Tibial nerve (tissue), 4 donors: ENCODE data around the gene C5orf15. TPM values are rescaled to one million over a fixed set of nuclear protein-coding genes. Genes with fewer than 3 reads are reported as not detected.

Source experiments
- DNase-seq, 2 donors: peaks; one replicate each; pipeline ENCODE4 v3.0.0-alpha.2; 2019; ENCODE audit warnings: low spot score in 2 of 2
- H3K27ac ChIP-seq, 4 donors: fragments of 200-600 bp; sonication (generic) in 3 of 4; one replicate each; pipeline ENCODE4 v1.5.1; 2017 to 2019; ENCODE audit warnings: mild to moderate bottlenecking in 1 of 4
- H3K27me3 ChIP-seq, 2 donors: fragments of 200-600 bp; sonication (generic) in 1 of 2; one replicate each; pipeline versions ENCODE4 v1.5.1 to v1.6.0; 2017 to 2019
- H3K36me3 ChIP-seq, 3 donors: fragments of 200-600 bp; sonication (generic); one replicate each; pipeline ENCODE4 v1.5.1; 2018 to 2019
- H3K4me1 ChIP-seq, 4 donors: fragments of 200-600 bp; sonication (generic) in 3 of 4; one replicate each; pipeline ENCODE4 v1.5.1; 2017 to 2019
- H3K4me3 ChIP-seq, 4 donors: fragments of 200-600 bp; sonication (generic) in 3 of 4; one replicate each; pipeline ENCODE4 v1.5.1; 2017 to 2019; ENCODE audit warnings: mild to moderate bottlenecking in 1 of 4, moderate library complexity in 1 of 4
- H3K9me3 ChIP-seq, 4 donors: fragments of 200-600 bp; sonication (generic) in 3 of 4; one replicate each; pipeline ENCODE4 v1.5.1; 2017 to 2019
- EP300 ChIP-seq, 2 donors: sonication (generic); formaldehyde crosslinking; IDR thresholded peaks; one replicate each; pipeline ENCODE4 v1.6.1; 2017; ENCODE audit warnings: antibody characterized with exemption in 2 of 2, mild to moderate bottlenecking in 1 of 2
- POLR2A ChIP-seq, 2 donors: fragments of 450-650 bp; IDR thresholded peaks; one replicate each; pipeline ENCODE4 v1.6.1; 2017; ENCODE audit warnings: antibody characterized with exemption in 2 of 2, mild to moderate bottlenecking in 2 of 2, moderate library complexity in 2 of 2
- WGBS, 2 donors: methylation state at CpG; one replicate each; pipeline ENCODE4 v1.1.5; 2018; 5-methylcytosine and 5-hydroxymethylcytosine counted together
- total RNA-seq, 4 donors: library from RNA; depleted of rRNA; stranded (reverse); fragments of >200 nt; gene quantifications; one replicate each; pipeline ENCODE4 v1.1.0, GENCODE V29; 2016
- TF ChIP-seq, protein P1 (sequence below), 5 experiments: fragments of 200-600 bp in 3 of 5; fragments of 450-650 bp in 2 of 5; sonication (generic) in 3 of 5; IDR thresholded peaks; one replicate each; pipeline ENCODE4 v1.5.1; 2016 to 2019; ENCODE audit warnings: antibody characterized with exemption in 5 of 5, mild to moderate bottlenecking in 3 of 5, moderate library complexity in 2 of 5

Gene C5orf15
- total RNA-seq, 4 donors from 2014 or later, result 27.6 to 34.3 (median 32.9) TPM

DNA sequence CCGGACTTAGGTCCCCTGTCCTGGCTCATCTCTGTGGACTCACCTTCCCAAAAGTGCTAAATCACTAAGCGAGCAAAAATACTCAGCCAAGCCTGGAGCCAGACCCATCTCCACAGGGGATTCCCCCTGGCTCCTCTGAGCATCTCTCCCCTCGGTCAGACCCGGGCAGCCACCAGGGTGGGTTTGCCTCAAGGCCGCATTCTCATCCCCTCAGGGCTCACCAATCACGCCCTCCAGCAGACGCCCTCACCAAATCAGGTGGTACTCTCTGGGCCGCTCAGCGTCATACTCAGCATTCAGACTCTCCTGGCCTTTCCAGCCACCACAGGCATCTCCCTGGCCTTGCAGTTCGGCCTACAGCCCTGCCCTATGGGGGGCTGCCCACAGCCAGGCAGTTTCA, 49.7 kb downstream of the C5orf15 start:
- Histone ChIP-seq H3K27me3 (no peaks in the 10 kb centered on the region), H3K9me3 (no peaks in the 10 kb centered on the region), H3K4me3 (no peak overlapping the region), H3K4me1 (no peaks in the 10 kb centered on the region), H3K36me3 (no peaks in the 10 kb centered on the region), H3K27ac (no peak overlapping the region)
- TF ChIP-seq, protein P1, sequence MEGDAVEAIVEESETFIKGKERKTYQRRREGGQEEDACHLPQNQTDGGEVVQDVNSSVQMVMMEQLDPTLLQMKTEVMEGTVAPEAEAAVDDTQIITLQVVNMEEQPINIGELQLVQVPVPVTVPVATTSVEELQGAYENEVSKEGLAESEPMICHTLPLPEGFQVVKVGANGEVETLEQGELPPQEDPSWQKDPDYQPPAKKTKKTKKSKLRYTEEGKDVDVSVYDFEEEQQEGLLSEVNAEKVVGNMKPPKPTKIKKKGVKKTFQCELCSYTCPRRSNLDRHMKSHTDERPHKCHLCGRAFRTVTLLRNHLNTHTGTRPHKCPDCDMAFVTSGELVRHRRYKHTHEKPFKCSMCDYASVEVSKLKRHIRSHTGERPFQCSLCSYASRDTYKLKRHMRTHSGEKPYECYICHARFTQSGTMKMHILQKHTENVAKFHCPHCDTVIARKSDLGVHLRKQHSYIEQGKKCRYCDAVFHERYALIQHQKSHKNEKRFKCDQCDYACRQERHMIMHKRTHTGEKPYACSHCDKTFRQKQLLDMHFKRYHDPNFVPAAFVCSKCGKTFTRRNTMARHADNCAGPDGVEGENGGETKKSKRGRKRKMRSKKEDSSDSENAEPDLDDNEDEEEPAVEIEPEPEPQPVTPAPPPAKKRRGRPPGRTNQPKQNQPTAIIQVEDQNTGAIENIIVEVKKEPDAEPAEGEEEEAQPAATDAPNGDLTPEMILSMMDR (IDR thresholded peaks at IDR 0.05), result no peak
- no peak for TF ChIP-seq POLR2A (IDR thresholded peaks at IDR 0.05)
- TF ChIP-seq EP300 (IDR thresholded peaks at IDR 0.05), result no peak
- WGBS, 2 donors, result 90 to 92% methylated on average over 10 of the region's 10 CpGs
- no peak for DNase-seq

DNA sequence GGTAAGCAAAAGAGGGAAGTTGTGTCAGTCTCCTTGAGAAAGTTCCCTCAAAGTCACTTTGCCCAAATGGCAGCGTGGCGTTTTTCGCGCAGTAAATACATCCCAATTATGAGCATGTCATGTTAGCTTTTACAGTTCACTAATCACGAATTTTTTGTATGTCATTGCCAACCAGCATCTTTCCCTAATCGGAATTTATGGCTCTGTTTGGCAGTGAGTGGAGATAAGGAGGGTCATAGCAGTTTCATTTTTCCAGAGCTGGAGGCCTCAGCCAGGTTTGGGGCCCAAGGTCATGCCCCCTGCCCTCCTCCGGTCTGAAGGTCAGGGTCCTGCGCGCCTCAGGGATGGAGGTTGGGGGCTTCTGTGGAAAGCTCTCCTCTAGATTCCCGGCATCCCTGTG, 50.1 kb downstream of the C5orf15 start:
- Histone ChIP-seq H3K27ac (no peak overlapping the region), H3K9me3 (no peaks in the 10 kb centered on the region), H3K27me3 (no peaks in the 10 kb centered on the region), H3K4me3 (no peak overlapping the region), H3K36me3 (no peaks in the 10 kb centered on the region), H3K4me1 (no peaks in the 10 kb centered on the region)
- WGBS, 2 donors, result 89 to 94% methylated on average over 10 of the region's 10 CpGs
- TF ChIP-seq EP300 (IDR thresholded peaks at IDR 0.05) (no peak), POLR2A (IDR thresholded peaks at IDR 0.05) (no peak)
- TF ChIP-seq, protein P1 (IDR thresholded peaks at IDR 0.05), result no peak
- no peak for DNase-seq

DNA sequence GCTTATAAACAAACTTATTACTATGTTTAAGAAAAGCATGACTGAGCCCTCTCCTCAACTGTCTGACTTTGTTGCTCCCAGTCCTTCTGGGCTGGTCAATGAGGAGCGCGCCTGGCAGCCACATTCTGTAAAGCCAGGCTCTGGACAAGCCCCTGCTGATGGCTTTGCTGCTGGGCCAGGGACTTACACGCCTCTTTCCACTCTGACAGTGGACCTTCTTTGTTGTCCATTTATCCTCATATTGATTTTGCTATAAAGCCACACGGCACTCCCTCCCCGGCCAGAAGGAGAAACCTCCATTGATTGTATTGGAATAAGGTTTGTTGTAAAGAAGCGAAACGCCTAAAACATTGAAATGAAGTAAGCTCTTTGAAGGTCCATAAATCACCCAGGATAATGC, 50.6 kb downstream of the C5orf15 start:
- no peaks in the 10 kb centered on the region for H3K36me3 ChIP-seq
- WGBS, 2 donors, result 82 to 87% methylated on average over 7 of the region's 7 CpGs
- H3K4me3 ChIP-seq, result no peak overlapping the region
- H3K9me3 ChIP-seq, result no peaks in the 10 kb centered on the region
- DNase-seq, result no peak
- no peak overlapping the region for H3K27ac ChIP-seq
- H3K27me3 ChIP-seq, result no peaks in the 10 kb centered on the region
- TF ChIP-seq, protein P1 (IDR thresholded peaks at IDR 0.05), result no peak
- no peak for TF ChIP-seq POLR2A (IDR thresholded peaks at IDR 0.05)
- no peak for TF ChIP-seq EP300 (IDR thresholded peaks at IDR 0.05)
- H3K4me1 ChIP-seq, result no peaks in the 10 kb centered on the region

DNA sequence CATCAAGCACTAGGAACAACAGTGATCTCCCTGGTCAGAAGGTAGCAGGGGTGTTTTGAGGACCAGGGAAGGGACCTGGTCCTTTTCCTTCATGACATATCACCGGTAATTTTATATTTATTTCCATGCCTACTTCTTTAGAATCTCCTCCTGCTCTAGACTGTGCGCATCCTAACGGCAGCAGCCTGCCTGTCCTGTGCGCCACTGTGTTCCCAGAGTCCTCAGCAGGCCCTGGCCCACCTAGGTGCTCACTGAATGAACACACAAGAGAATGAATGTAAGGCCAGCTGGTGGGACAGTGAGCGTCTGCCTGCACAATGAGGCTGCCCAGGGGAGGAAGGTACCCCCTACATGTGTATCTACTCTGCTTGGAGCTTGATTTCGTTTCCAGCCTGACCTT, 51.5 kb downstream of the C5orf15 start:
- H3K9me3 ChIP-seq, result no peaks in the 10 kb centered on the region
- no peaks in the 10 kb centered on the region for H3K27me3 ChIP-seq
- 82 to 91% methylated on average over 5 to 6 of the region's 6 CpGs for WGBS, 2 donors

DNA sequence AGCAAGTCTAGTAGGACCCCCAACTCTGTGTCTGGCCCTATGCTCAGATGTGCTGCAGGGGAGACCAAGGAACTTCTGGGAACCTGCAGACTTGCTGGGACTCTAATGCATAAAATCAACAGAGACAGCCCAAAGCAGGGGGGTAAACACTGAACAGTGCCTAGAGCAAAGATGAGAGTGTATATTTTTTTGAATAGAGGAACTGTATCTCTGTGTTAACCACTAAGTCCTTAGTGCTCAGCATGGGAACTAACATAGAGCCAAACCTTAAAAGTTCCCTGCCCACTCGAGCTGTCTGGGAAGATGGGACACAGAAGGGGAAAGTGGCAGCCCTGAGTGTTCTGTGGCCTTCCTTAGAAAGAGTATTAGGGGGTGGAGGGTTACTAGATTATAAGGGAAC, 51.9 kb downstream of the C5orf15 start:
- Histone ChIP-seq H3K27ac (no peak overlapping the region), H3K4me1 (no peaks in the 10 kb centered on the region), H3K4me3 (no peak overlapping the region), H3K36me3 (no peaks in the 10 kb centered on the region), H3K9me3 (no peaks in the 10 kb centered on the region), H3K27me3 (no peaks in the 10 kb centered on the region)
- no peak for DNase-seq
- TF ChIP-seq POLR2A (IDR thresholded peaks at IDR 0.05) (no peak), EP300 (IDR thresholded peaks at IDR 0.05) (no peak)
- TF ChIP-seq, protein P1 (IDR thresholded peaks at IDR 0.05), result no peak
- WGBS, 2 donors, result 50 to 66% methylated on average over 1 of the region's 1 CpG

More for the DNA sequence above, 51.5 kb downstream of the C5orf15 start:
- H3K36me3 ChIP-seq, result no peaks in the 10 kb centered on the region
- no peak for DNase-seq
- H3K27ac ChIP-seq, result no peak overlapping the region
- TF ChIP-seq POLR2A (IDR thresholded peaks at IDR 0.05) (no peak), EP300 (IDR thresholded peaks at IDR 0.05) (no peak)
- TF ChIP-seq, protein P1 (IDR thresholded peaks at IDR 0.05), result no peak
- no peaks in the 10 kb centered on the region for H3K4me1 ChIP-seq
- no peak overlapping the region for H3K4me3 ChIP-seq
